ENCODE data around the gene NRG3.

NRG3 gene

DNA sequence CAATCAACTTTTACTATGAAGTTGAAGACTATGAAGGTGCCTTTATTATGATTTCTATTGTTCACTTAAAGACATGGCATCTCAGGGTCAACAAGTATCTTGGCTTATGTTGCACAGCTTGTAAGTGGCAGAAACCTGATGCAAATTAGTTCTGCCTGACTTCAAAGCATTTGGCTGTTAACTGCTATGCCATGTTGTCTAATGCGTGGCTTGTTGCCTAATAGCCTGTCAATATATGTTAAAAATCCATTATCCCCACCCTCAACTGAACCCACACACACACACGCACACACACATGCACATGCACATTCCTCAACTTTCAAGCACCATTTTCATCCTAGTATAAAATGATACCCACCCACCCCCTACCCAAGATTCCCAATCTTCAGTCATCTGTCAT lies 217.1 kb downstream of the NRG3 start:
- TF ChIP-seq, protein P1, sequence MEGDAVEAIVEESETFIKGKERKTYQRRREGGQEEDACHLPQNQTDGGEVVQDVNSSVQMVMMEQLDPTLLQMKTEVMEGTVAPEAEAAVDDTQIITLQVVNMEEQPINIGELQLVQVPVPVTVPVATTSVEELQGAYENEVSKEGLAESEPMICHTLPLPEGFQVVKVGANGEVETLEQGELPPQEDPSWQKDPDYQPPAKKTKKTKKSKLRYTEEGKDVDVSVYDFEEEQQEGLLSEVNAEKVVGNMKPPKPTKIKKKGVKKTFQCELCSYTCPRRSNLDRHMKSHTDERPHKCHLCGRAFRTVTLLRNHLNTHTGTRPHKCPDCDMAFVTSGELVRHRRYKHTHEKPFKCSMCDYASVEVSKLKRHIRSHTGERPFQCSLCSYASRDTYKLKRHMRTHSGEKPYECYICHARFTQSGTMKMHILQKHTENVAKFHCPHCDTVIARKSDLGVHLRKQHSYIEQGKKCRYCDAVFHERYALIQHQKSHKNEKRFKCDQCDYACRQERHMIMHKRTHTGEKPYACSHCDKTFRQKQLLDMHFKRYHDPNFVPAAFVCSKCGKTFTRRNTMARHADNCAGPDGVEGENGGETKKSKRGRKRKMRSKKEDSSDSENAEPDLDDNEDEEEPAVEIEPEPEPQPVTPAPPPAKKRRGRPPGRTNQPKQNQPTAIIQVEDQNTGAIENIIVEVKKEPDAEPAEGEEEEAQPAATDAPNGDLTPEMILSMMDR (IDR thresholded peaks at IDR 0.05; ENCODE audit: insufficient read depth, low read length, poor library complexity, severe bottlenecking): no peak
- Histone ChIP-seq H3K27me3 (replicated peaks; ENCODE audit: control insufficient read depth, insufficient read depth, low read length) (no peaks in the 10 kb centered on the region), H3K4me3 (replicated peaks; ENCODE audit: low read depth, low read length) (no peak overlapping the region), H3K36me3 (ENCODE audit: control insufficient read depth, insufficient read depth, low read length) (no peaks in the 10 kb centered on the region)
- no peak for DNase-seq (ENCODE audit: extremely low read depth, insufficient read length)

DNA sequence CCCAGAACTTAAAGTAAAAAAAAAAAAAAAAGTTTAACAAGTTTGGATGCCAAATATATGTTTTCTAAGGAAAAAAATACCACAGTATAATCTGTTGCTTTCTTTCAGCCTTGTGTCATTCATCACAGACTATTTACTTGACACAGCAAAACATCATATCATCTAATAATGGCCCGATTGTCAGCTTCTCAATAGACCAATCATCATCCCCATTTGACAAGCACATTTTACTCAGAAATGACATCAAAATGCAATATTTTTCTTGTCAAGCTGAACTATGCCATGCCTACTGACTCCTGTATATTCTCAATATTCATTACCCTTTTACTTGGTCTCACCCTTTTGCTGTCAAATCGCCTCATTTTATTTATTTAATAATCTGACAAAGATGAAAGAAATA lies 249.7 kb downstream of the NRG3 start:
- TF ChIP-seq, protein P1 (IDR thresholded peaks at IDR 0.05; ENCODE audit: insufficient read depth, low read length, poor library complexity, severe bottlenecking): no peak
- H3K27me3 ChIP-seq (replicated peaks; ENCODE audit: control insufficient read depth, insufficient read depth, low read length): no peaks in the 10 kb centered on the region
- no peak for DNase-seq (ENCODE audit: extremely low read depth, insufficient read length)

DNA sequence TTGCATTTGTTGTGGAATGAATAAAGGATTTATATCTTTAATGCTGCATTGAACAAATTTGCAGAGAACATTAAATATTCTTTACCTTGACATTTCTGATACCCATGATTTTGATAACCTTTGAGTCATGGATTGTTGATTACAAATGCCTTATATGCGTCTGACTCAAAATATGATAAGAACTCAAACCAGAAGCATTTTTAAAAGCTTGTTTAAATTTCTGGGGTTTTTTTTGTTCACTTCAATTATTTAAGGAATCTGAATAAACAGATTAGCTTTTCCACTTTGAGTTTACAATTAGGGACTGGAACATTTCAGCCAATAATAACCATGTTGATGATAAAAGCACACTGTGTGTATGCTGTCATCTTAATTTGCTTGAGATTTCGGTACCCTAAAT lies 253.5 kb downstream of the NRG3 start:
- no peaks in the 10 kb centered on the region for H3K36me3 ChIP-seq (ENCODE audit: control insufficient read depth, insufficient read depth, low read length)
- no peak for DNase-seq (ENCODE audit: extremely low read depth, insufficient read length)
- no peaks in the 10 kb centered on the region for H3K27me3 ChIP-seq (replicated peaks; ENCODE audit: control insufficient read depth, insufficient read depth, low read length)
- no peak overlapping the region for H3K4me3 ChIP-seq (replicated peaks; ENCODE audit: low read depth, low read length)
- TF ChIP-seq, protein P1 (IDR thresholded peaks at IDR 0.05; ENCODE audit: insufficient read depth, low read length, poor library complexity, severe bottlenecking): no peak

More for the DNA sequence above, 249.7 kb downstream of the NRG3 start:
- H3K36me3 ChIP-seq (ENCODE audit: control insufficient read depth, insufficient read depth, low read length): no peaks in the 10 kb centered on the region
- H3K4me3 ChIP-seq (replicated peaks; ENCODE audit: low read depth, low read length): no peak overlapping the region

DNA sequence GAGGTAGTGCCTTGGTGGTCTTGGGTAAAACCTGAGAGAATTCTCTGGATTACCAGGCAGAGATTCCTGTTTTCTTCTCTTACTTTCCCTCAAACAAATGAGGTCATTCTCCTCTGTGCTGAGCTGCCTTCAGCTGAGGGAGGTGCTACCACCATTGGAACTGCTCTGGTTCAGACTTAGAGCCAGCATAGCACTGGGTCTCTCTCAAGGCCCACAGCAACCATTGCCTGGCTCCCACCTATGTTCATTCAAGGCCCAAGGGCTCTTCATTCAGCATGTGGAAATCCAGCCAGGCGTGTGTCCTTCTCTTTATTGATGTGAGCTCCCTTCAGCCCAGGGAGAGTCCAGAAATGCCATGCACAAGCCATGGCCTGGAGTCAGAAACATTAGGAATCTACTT lies 261.1 kb downstream of the NRG3 start:
- TF ChIP-seq, protein P1 (IDR thresholded peaks at IDR 0.05; ENCODE audit: insufficient read depth, low read length, poor library complexity, severe bottlenecking): no peak
- DNase-seq (ENCODE audit: extremely low read depth, insufficient read length): no peak
- no peaks in the 10 kb centered on the region for H3K27me3 ChIP-seq (replicated peaks; ENCODE audit: control insufficient read depth, insufficient read depth, low read length)
- H3K4me3 ChIP-seq (replicated peaks; ENCODE audit: low read depth, low read length): no peak overlapping the region
- no peaks in the 10 kb centered on the region for H3K36me3 ChIP-seq (ENCODE audit: control insufficient read depth, insufficient read depth, low read length)

DNA sequence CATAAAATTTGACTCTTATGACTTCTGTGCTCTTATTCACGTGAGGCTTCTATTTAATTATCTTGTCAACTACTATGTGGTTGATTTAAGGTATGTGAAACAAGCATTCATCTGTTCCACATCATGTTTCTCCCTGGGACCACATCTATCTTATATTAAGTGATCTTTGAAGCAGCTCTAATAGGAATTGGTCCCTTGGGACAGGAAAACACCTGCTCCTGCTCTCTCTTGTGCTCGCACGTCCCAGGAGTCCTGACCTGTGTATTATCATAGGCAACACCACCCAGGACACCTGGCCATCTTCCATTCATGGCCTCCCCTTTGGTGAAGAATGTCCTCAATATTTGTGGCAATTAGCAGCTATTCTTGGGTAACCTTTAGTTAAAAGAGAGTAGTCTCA lies 269.2 kb downstream of the NRG3 start:
- Histone ChIP-seq H3K27me3 (replicated peaks; ENCODE audit: control insufficient read depth, insufficient read depth, low read length) (no peaks in the 10 kb centered on the region), H3K36me3 (ENCODE audit: control insufficient read depth, insufficient read depth, low read length) (no peaks in the 10 kb centered on the region), H3K4me3 (replicated peaks; ENCODE audit: low read depth, low read length) (no peak overlapping the region)
- DNase-seq (ENCODE audit: extremely low read depth, insufficient read length): no peak
- TF ChIP-seq, protein P1 (IDR thresholded peaks at IDR 0.05; ENCODE audit: insufficient read depth, low read length, poor library complexity, severe bottlenecking): no peak

DNA sequence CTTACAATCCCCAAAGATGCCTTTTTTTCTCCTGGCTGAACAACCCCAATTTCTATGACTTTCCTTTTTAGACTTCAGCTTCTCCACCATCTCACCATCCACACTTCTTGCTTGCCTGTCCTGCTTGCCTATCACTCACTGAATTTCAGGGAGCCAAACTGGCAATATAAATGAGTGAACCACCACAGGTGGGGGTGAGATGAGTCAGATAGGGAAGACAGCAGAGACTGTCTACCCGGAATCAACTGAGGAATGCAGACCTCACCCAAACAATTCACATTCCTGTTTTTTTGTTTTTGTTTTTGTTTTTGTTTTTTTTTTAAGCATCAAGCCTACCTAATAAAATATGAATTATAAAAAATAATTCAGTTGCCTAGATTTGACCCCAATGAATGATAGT lies 273.8 kb downstream of the NRG3 start:
- Histone ChIP-seq H3K27me3 (replicated peaks; ENCODE audit: control insufficient read depth, insufficient read depth, low read length) (no peaks in the 10 kb centered on the region), H3K36me3 (ENCODE audit: control insufficient read depth, insufficient read depth, low read length) (no peaks in the 10 kb centered on the region), H3K4me3 (replicated peaks; ENCODE audit: low read depth, low read length) (no peak overlapping the region)
- DNase-seq (ENCODE audit: extremely low read depth, insufficient read length): no peak
- TF ChIP-seq, protein P1 (IDR thresholded peaks at IDR 0.05; ENCODE audit: insufficient read depth, low read length, poor library complexity, severe bottlenecking): no peak
